ENCODE measurements around the gene SPECC1L. TPM values are rescaled to one million over a fixed set of nuclear protein-coding genes. Genes with fewer than 3 reads are reported as not detected.

Gene SPECC1L
- total and polyA plus RNA-seq, 9 donors = 19.3 to 94.4 (median 66.3) TPM

- DNase-seq = peak in 1 of 5 donors; percentile 36
- intact Hi-C loops (cut with DNase I) = loop anchor here in 1 of 4 donors (10.0 kb wide), 1 partner anchor 84 kb away; no protein-coding TSS in a partner anchor
- peaks cover 10% of the 10 kb centered on the region for H3K4me1 ChIP-seq (ENCODE audit: insufficient read depth)
Observed at GRCh38 chr22:24430431-24431308, 160.0 kb downstream of the SPECC1L start.

GRCh38 chr22:24431309-24432034, 160.8 kb downstream of the SPECC1L start:
- Histone ChIP-seq H3K27me3 (no peaks in the 10 kb centered on the region), H3K27ac (no peak overlapping the region), H3K4me1 (ENCODE audit: insufficient read depth) (peaks cover 10% of the 10 kb centered on the region), H3K9me3 (no peaks in the 10 kb centered on the region), H3K36me3 (no peaks in the 10 kb centered on the region), H3K4me3 (no peak overlapping the region)
- no peak for TF ChIP-seq POLR2A (IDR thresholded peaks at IDR 0.05)
- no peak for TF ChIP-seq EP300 (IDR thresholded peaks at IDR 0.05)
- TF ChIP-seq CTCF (IDR thresholded peaks at IDR 0.05) = no peak
- DNase-seq = peak in 1 of 5 donors; percentile 28
- intact Hi-C loops (cut with DNase I) = loop anchor here in 1 of 4 donors (10.0 kb wide), 1 partner anchor 83 kb away; no protein-coding TSS in a partner anchor
- 86 to 91% (median 91%) methylated on average over 9 of the region's 9 CpGs for WGBS, 3 donors

More at GRCh38 chr22:24430431-24431308, 160.0 kb downstream of the SPECC1L start:
- 88 to 91% (median 89%) methylated on average over 14 of the region's 14 CpGs for WGBS, 3 donors
- Histone ChIP-seq H3K9me3 (no peaks in the 10 kb centered on the region), H3K4me3 (no peak overlapping the region), H3K36me3 (no peaks in the 10 kb centered on the region), H3K27ac (no peak overlapping the region), H3K27me3 (no peaks in the 10 kb centered on the region)
- TF ChIP-seq POLR2A (IDR thresholded peaks at IDR 0.05) (no peak), CTCF (IDR thresholded peaks at IDR 0.05) (no peak), EP300 (IDR thresholded peaks at IDR 0.05) (no peak)

GRCh38 chr22:24432059-24432853, 161.6 kb downstream of the SPECC1L start:
- Histone ChIP-seq H3K4me3 (no peak overlapping the region), H3K4me1 (ENCODE audit: insufficient read depth) (peaks cover 10% of the 10 kb centered on the region), H3K9me3 (no peaks in the 10 kb centered on the region), H3K27me3 (no peaks in the 10 kb centered on the region), H3K36me3 (no peaks in the 10 kb centered on the region), H3K27ac (no peak overlapping the region)
- intact Hi-C loops (cut with DNase I) = loop anchor here in 1 of 4 donors (10.0 kb wide), 1 partner anchor 83 kb away; no protein-coding TSS in a partner anchor
- 43 to 51% (median 43%) methylated on average over 17 of the region's 17 CpGs for WGBS, 3 donors
- no peak for TF ChIP-seq CTCF (IDR thresholded peaks at IDR 0.05)
- peak; percentile 69 to 83 (median 80) for DNase-seq
